ENCODE data around the gene KCNK13. TPM values are rescaled to one million over a fixed set of nuclear protein-coding genes. Genes with fewer than 3 reads are reported as not detected.

KCNK13 gene
- total RNA-seq, 1 experiment from 2014 or later, result not detected

- peaks cover 6% of the 10 kb centered on the region for H3K4me1 Mint-ChIP-seq (ENCODE audit: insufficient read depth, unreplicated experiment)
These were observed 92.3 kb downstream of the KCNK13 start for GRCh38 chr14:90154110-90154509.

GRCh38 chr14:90159146-90159545 lies 97.4 kb downstream of the KCNK13 start:
- intact Hi-C loops (cut with micrococcal nuclease), result no loop called here
- CTCF ChIA-PET, result no interaction called here

More at GRCh38 chr14:90154110-90154509, 92.3 kb downstream of the KCNK13 start:
- no peaks in the 10 kb centered on the region for H3K27me3 Mint-ChIP-seq (ENCODE audit: insufficient read depth, unreplicated experiment)
- H3K36me3 Mint-ChIP-seq (ENCODE audit: insufficient read depth, unreplicated experiment), result no peaks in the 10 kb centered on the region
- peaks cover 17% of the 10 kb centered on the region for H3K9me3 Mint-ChIP-seq (ENCODE audit: unreplicated experiment)
- ChIA-PET POLR2A (no interaction called here), CTCF (no interaction called here)
- H3K4me3 Mint-ChIP-seq (ENCODE audit: unreplicated experiment), result no peak overlapping the region
- no peak for DNase-seq (ENCODE audit: unreplicated experiment)
- no peak for TF ChIP-seq CTCF (IDR thresholded peaks at IDR 0.05; ENCODE audit: unreplicated experiment)
- no peak overlapping the region for H3K27ac Mint-ChIP-seq (ENCODE audit: low read depth, unreplicated experiment)
- intact Hi-C loops (cut with micrococcal nuclease), result no loop called here
- no TSS peak for BruUV-seq (replicated peaks)

GRCh38 chr14:90159688-90160087 lies 97.9 kb downstream of the KCNK13 start:
- Mint-ChIP-seq H3K27ac (ENCODE audit: low read depth, unreplicated experiment) (no peak overlapping the region), H3K9me3 (ENCODE audit: unreplicated experiment) (peaks cover 7% of the 10 kb centered on the region), H3K27me3 (ENCODE audit: insufficient read depth, unreplicated experiment) (peaks cover 26% of the 10 kb centered on the region), H3K36me3 (ENCODE audit: insufficient read depth, unreplicated experiment) (no peaks in the 10 kb centered on the region), H3K4me3 (ENCODE audit: unreplicated experiment) (no peak overlapping the region), H3K4me1 (ENCODE audit: insufficient read depth, unreplicated experiment) (no peaks in the 10 kb centered on the region)
- CTCF ChIA-PET, result no interaction called here
- no peak for DNase-seq (ENCODE audit: unreplicated experiment)
- POLR2A ChIA-PET, result no interaction called here
- no peak for TF ChIP-seq CTCF (IDR thresholded peaks at IDR 0.05; ENCODE audit: unreplicated experiment)
- BruUV-seq (replicated peaks), result no TSS peak
- intact Hi-C loops (cut with micrococcal nuclease), result no loop called here

More at GRCh38 chr14:90159146-90159545, 97.4 kb downstream of the KCNK13 start:
- no peak for TF ChIP-seq CTCF (IDR thresholded peaks at IDR 0.05; ENCODE audit: unreplicated experiment)
- Mint-ChIP-seq H3K27ac (ENCODE audit: low read depth, unreplicated experiment) (no peak overlapping the region), H3K4me1 (ENCODE audit: insufficient read depth, unreplicated experiment) (peaks cover 2% of the 10 kb centered on the region), H3K27me3 (ENCODE audit: insufficient read depth, unreplicated experiment) (peaks cover 26% of the 10 kb centered on the region), H3K9me3 (ENCODE audit: unreplicated experiment) (peaks cover 13% of the 10 kb centered on the region), H3K4me3 (ENCODE audit: unreplicated experiment) (no peak overlapping the region), H3K36me3 (ENCODE audit: insufficient read depth, unreplicated experiment) (no peaks in the 10 kb centered on the region)
- POLR2A ChIA-PET, result no interaction called here
- BruUV-seq (replicated peaks), result no TSS peak
- DNase-seq (ENCODE audit: unreplicated experiment), result no peak

- DNase-seq (ENCODE audit: unreplicated experiment), result no peak
- intact Hi-C loops (cut with micrococcal nuclease), result no loop called here
- Mint-ChIP-seq H3K4me1 (ENCODE audit: insufficient read depth, unreplicated experiment) (no peaks in the 10 kb centered on the region), H3K4me3 (ENCODE audit: unreplicated experiment) (no peak overlapping the region), H3K27ac (ENCODE audit: low read depth, unreplicated experiment) (no peak overlapping the region), H3K36me3 (ENCODE audit: insufficient read depth, unreplicated experiment) (no peaks in the 10 kb centered on the region), H3K9me3 (ENCODE audit: unreplicated experiment) (no peaks in the 10 kb centered on the region), H3K27me3 (ENCODE audit: insufficient read depth, unreplicated experiment) (peaks cover 26% of the 10 kb centered on the region)
- no TSS peak for BruUV-seq (replicated peaks)
- POLR2A ChIA-PET, result interaction anchor here (1.2 kb wide), 1 partner anchor 43 kb away, joined by 3 read pairs; no protein-coding TSS in a partner anchor
- CTCF ChIA-PET, result interaction anchor here (0.9 kb wide), 1 partner anchor 24 kb away, joined by 3 read pairs; no protein-coding TSS in a partner anchor
- no peak for TF ChIP-seq CTCF (IDR thresholded peaks at IDR 0.05; ENCODE audit: unreplicated experiment)
These were observed 99.3 kb downstream of the KCNK13 start for GRCh38 chr14:90161129-90161528.

All from MCF 10A (cell line).